ENCODE results near the gene MAN1A1. TPM values are rescaled to one million over a fixed set of nuclear protein-coding genes. Genes with fewer than 3 reads are reported as not detected.

MAN1A1 gene
- total RNA-seq, 1 donor from 2014 or later: 17.7 TPM

DNA sequence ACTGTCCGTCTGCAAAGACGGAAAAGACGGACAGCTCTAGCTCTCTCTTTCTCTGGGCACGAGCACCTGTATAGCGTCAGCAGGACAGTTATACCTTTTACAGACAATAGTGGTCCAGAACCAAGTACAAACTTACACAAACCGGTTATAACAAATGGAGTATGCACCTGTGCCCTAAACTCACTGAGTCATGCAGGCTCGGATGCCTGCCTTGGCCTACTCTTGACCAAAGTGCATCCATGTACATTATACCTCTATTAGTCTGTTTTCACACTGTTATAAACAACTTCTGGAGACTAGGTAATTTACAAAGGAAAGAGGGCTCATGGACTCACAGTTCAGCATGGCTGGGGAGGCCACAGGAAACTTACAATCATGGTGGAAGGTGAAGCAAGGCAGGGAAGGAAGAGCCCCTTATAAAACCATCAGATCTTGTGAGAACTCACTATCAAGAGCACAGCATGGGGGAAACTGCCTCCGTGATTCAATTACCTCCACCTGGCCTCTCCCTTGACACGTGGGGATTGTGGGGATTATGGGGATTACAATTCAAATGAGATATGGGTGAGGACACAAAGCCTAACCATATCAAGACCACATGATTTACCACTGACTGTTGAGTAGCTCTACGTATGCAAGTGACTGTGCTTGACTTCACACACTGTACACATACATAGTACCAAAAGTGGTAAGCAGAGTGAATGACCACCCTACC lies 23.1 kb downstream of the MAN1A1 start:
- DNase-seq (ENCODE audit: low read depth): no peak

DNA sequence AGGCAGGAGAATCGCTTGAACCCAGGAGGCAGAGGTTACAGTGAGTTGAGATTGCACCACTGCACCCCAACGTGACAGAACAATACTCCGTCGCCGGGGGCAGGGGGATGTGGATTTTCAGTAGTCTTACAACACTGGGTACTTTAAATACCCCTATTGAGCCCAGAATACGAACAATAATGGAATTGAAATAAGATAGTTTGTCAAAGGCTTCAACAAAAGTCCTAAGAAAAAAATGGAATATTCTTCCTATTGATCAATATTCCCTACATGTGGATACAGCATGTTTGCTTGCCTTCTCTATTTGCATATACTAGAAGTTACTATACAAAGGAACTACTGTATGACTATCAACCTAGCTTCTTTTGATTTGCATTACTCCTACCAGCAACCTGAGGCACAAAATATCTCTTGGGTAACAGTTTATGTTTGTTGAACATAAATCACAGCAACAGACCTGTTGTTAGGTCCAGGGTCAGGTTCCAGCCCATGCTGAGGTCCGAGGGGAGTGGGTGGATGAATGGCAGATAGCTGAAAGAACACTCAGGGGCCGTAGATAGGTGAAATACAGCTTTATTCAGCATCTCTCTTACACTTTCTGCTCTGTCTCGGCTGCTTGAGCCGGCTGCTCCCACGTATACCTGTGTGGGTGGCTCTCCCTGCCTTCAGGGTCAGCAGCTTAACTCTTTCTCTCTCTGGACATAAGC lies 23.8 kb downstream of the MAN1A1 start:
- DNase-seq (ENCODE audit: low read depth): no peak

DNA sequence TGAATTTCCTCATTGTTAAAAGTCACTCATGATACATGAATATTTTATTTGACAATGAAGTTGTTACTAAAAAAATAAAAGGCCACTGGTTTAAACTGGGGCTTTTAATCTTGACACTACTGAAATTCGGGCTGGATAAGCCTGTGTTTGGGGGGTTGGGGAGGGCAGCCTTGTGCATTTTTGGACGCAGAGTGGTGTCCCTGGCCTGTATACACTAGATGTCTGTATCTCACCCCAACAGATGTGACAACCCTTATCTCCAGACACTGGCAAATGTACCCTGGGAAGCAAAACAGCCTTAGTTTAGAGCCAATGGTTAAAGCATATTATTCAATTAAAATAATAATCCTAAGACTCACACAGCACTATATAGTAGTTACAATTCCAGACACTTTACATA lies 24.8 kb downstream of the MAN1A1 start:
- DNase-seq (ENCODE audit: low read depth): no peak

DNA sequence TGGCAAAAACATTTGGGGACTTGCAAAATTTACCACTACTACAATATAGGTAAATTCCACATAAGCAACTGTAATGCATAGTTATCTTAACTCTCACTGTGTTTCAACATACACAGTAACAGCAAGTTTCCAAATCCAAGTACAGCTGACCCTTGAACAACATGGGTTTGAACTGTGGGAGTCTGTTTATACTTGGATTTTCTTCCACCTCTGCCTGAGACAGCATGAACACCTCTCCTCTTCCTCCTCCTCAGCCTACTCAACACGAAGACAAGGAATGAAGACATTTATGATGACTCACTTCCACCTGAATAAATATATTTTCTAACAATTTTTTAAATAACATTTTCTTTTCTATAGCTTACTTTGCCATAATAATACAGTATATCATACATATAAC lies 25.6 kb downstream of the MAN1A1 start:
- DNase-seq (ENCODE audit: low read depth): no peak

DNA sequence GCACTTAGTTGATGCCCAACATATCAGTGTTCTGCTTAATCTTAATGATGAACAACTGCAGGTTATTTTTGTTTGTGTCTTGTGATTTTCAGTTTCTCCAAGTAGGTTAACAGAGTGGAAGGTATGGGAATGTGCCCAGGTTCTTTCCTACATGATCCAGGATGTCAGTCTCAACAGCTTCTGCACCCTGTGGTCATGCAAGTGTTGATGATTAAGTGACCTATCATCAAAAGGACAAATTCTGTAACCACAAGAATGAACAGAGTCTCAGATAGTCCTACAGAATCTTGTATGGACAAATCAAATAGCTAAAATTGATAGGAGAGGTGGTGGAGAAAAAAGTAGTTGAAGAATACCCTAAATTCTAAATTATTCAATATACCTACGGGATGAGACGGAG lies 26.1 kb downstream of the MAN1A1 start:
- no peak for DNase-seq (ENCODE audit: low read depth)

DNA sequence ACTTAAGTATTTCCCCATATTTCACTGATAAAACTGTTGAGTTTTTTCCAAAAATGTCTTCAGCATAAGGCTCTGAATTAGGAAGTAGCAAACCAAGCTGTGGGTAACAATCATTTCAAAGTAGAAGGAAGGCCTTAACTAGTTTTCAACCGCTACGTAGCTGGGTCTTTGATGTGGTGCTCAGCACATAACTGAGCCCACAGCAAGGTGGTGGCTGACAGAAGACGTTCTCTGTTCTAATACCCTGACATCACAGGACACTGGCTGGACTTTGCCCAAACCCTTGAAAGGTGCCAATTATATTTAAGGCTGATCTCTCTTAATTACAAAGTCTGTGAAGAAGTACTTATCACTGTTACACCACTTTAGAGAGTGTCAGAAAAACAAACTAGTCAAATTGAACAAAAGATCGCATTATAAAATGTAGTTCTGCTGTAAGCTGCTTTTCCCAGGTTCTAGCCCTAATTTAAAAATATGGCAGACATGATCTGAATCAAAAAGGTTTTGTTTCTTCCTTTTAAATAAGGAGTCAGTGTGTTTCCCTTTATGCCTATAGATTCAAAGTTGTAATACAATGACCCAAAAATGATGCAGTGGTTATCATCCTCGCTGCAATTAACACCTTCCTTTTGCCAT lies 26.7 kb downstream of the MAN1A1 start:
- no peak for DNase-seq (ENCODE audit: low read depth)

DNA sequence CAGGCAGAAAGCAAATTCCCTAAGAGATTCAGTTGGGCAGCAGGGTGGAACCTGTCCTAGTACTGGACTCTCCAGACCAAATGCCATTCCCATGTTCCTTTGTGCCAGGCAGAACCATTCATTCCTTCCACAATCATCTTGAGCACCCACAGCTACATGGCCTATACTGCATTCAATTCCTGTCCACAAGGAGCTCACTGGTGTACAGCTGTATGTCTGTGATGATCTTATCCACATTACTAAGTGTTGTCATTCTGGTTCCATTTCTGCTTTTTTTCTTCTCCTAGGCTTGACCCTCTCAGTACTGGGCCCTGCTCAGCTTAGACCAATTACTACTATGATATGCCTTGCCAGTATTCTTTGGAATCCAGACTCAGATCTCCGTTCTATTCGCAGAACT lies 27.5 kb downstream of the MAN1A1 start:
- DNase-seq (ENCODE audit: low read depth): no peak

DNA sequence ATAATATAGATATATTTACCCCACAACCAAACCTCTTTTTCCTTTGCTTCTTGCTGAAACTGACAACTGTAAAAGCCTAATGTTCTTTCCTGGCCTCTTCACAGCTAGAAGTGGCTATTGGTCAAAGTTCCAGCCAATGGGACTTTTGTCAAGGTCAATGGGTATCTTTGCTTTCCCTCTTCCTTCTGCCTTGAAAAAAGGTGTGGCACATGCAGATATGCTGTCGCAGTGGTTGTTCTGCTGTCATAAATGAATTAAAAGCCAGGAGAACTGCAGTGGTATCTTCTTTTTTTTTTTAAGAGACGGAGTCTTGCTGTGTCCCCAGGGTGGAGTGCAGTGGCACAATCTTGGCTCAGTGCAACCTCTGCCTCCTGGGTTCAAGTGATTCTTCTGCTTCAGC lies 29.9 kb downstream of the MAN1A1 start:
- DNase-seq (ENCODE audit: low read depth): no peak

DNA sequence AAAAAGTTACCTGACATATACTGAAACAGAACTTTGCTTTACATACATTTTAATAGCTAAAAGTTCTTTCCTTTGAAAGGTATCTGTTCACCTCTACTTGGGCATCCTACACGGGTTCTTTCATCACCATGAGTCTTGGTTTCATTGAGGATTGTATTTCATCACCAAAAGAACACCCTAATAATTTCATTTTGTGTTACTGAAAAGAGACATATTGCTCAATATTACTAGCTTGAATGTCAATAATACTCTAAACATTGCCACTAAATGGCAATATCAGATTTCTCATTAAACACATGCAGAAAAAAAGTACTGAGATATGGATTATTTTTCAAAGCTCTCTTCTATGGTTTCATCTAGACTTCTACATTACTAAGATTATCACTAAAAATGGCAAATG lies 30.8 kb downstream of the MAN1A1 start:
- DNase-seq (ENCODE audit: low read depth): no peak

DNA sequence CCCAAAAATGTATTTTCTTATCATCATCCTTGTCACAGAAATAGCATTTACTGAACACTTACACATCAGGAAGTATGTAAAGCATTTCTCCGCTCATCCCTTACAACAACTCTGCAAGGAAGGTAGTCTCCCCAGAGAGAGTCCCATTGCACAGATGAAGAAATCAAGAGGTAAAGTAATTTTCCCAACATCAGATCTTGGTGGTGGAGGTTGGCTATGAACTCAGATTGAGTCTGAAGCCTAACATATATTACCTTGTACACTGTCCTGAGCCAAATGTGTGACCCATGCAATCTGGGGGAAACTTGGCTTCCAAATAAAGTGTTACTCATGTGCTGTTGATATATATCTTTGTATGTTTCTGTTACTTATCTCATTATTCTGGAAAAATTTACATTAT lies 31.4 kb downstream of the MAN1A1 start:
- no peak for DNase-seq (ENCODE audit: low read depth)

DNA sequence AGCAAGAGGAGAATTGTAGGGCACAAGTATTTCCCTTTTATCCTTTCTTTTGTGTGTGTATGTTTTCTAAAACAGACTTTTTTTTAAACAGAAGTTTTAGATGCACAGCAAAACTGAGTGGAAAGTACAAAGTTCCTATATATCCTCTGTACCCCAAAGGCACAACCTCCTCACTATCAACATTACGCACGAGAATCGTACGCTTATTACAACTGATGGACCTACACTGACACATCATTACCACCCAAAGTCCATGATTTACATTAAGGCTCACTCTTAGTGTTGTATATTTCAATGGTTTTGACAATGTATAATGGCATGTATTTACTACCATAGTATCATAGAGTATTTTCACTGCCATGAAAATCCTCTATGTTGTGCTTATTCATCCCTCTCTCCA lies 32.6 kb downstream of the MAN1A1 start:
- no peak for DNase-seq (ENCODE audit: low read depth)

DNA sequence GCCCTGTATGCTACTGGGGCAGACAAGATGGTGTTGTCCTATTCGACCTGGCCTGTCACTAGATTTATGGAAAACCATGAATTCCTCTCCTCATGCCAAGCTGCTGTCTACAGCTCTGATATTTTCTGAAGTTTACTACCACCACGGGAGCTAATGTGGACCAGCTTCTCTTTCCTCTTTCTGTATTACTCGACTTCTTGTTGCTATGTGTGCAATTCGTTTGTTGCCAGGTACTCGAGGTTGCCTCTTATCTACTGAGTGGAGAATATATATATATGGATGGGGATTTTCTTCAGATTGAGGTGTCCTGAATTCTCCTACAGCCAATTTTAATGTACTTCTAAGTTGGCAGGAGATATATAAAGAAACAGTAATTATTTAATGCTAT lies 34.7 kb downstream of the MAN1A1 start:
- DNase-seq (ENCODE audit: low read depth): no peak

DNA sequence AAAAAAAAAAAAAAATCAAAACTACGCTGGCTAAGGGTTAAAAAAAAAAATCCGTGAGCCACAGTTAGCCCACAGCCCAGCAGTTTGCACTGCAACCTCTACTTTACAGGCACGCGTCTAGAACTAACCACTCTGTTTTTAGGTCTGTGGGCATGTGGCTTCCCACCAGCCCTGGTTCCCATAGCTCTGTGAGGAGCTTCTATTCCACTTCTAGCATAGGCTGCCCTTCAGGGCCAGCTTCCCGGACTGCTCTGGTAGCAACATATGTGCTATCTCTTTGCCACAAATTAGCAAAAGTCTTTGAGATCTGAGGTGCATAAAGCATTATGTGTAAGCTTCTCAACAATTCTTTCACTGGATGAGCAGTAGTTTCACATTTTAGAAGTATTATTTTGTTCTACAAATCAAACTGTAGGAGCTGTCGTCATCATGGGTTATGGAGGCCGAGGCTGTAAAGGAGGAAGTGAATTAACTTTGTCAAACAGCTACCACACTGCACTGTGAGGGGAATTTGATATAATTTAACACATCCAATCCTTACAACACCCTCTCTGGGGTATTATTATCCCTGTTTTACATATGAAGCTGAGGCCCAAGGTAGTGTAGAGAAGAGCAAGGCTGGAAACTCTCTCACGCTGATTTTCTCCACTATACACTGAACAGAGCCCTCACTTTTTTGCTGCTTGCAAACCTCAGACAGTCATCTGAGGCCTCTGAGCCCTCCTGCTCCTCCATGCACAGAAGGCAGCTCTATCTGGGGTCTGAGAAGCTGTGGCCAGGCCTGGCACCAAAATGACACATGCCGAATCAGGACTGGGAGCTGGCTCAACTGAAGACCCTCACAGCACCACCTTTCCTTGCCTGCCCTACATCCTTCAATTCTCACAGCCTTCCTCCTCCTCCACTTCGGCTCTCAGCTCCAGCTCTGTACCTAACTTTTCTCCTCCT lies 35.4 kb downstream of the MAN1A1 start:
- peak; percentile 29 for DNase-seq (ENCODE audit: low read depth)

DNA sequence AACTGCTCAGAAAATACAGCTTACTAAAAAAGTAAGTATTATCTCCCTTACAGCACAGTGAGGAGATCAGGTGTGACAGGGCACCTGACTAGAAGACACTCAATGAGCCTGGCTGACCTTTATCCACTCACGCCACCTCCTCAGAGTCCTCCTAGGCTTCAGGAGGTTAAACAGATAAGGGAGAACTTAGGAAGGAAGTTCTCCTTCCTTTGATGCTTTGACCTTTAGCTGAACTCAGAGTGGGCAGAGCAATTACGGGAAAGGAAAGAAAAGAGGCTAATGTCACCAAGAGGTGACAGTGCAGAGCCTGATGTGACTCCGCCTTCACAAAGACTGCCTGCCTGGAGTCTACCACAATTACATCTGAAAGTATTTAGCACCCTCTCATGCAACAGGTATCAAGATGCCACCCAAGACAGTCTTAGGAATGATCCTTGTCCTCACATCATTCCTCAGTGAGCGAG lies 36.7 kb downstream of the MAN1A1 start:
- no peak for DNase-seq (ENCODE audit: low read depth)

DNA sequence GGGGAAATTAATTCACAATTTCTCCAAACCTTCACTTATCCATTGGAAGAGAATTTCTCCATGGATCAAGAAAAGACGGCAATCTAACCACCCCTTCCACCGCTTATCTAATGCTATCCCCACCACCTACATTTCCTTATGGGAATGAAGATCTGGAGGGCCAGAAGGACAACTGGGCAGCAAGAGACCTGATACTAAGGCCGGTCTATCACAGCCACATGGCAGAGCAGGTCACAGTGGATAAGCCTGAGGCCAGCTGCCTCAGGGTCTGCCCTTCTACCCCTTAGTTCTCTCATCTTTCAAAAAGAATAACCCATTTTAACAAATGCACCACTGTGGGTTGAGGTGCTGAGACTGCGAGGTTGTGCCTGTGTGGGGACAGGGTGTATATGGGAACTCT lies 37.1 kb downstream of the MAN1A1 start:
- no peak for DNase-seq (ENCODE audit: low read depth)

DNA sequence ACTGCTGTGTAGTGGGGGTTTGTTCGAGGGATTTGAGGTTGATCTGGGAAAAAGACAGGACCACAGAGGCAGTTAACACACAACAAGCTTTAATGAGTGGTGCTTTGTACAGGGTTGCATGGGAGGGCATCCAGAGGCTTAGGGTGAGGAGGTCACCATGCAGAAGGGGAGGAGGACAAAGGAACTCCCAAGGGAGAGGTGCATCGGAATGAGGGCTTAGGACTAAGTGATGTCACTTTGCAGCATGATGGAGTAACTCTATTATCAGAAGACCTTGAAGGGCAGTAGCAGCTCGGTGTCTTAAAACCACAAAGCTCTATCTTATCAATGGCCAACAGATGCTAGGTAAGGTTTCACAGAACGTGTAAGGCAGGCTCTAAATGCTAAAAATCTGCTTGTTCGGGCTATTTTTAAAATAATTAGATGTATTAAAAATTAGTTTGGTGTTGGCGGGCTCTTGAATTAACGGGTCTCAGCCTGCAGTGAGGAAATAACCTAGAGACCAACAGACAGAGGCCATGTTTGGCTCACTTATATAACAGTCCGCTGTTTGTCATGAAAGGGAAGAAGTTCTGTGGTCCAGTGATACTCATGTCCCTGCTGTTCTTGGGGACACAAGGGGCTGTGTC lies 37.9 kb downstream of the MAN1A1 start:
- no peak for DNase-seq (ENCODE audit: low read depth)

DNA sequence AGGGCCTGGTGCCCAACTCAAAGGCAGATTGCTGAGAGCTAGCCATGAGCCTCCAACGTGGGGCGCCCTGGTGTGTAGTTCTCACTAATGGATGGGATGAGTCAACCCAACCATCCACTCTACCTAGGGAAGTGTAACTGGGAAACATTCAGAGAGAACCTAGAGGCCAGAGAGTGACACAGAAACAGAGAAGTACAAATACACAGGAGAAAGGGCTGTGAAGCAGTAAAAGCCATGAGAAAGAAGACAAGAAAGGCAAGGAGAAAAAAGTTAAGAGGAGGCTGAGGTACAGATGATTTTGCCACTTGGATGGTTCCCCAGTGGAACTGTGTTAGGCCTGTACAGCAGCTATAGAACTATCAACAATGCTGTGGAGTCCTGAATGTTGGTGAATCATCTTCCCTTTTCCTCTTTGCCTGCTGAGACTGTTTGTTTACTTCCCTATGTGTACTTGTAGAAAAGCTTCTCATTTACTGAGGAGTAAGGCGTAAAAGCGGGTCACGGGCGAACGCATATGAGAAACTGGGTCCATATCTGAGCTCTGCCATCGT lies 39.0 kb downstream of the MAN1A1 start:
- no peak for DNase-seq (ENCODE audit: low read depth)

DNA sequence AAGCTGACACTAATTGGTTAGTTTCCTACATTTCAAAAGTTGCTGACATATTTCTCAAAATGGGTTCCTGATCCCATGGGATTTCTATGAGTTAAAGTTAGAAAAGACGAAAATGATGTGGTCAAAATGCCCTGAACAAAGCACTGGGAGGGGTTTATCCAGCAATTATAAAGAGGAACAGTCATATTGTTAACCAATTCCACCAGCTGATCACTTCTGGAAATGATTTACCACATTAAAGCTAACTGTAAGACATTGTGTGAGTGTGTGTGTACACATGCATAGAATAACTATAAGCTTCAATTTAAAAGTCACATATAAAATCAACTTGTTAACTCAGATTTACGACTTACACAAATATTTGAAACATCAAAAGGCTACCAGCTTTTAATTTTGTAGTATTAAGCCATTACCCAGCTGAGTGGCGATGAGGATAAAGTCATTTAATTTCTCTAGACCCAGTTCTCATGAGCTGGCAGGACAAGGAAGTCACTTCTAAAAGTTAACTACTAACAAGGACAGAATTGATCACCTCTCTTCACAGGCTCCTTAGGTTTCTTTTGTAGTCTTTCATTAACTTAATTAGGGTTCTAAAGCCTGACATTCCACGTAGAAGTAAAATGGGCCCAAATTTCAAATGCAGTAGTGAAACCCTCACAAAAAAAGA lies 40.4 kb downstream of the MAN1A1 start:
- no peak for DNase-seq (ENCODE audit: low read depth)

DNA sequence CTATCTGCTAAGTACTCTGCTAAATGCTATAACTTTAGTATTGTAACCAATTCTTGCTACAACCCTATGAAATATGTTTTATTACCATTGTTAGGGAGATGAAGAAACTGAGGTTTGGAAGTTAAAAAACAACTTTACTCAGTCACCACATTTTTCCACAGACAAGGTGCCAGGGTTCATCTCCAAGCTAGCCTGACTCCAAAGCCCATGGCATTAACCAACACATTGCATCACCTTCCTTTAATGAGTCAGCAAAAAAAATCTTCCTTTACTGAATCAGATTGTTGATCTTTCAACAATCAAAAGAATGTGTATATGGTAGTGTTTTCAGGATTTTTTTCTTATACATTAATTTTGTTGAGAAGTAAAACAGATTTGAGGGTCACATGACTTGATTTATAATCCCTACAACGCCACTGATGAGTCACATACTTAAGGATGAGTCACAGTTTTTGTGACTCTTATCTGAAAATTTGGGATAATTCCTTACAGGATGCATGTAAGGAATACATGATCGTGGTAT lies 41.5 kb downstream of the MAN1A1 start:
- peak; percentile 18 for DNase-seq (ENCODE audit: low read depth)

DNA sequence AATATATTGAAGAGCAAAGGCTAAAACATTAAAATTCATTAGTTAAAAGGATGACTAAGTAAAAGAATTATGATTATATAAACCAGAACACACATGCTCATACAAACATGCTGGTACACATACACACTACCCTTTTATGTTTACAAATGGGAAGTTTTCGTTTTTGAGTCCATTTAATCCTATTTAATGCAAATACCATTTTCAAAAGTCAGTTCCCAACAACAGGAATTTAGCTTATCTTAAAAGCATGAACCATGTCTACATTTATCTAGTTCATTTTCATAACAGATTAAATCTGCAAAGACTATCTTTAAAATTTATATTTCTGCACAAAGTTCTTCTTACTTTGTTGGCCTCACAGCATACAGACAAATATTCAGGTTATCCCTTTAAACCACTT lies 42.5 kb downstream of the MAN1A1 start:
- no peak for DNase-seq (ENCODE audit: low read depth)
